ENCODE measurements around the gene AHNAK2. TPM values are rescaled to one million over a fixed set of nuclear protein-coding genes. Genes with fewer than 3 reads are reported as not detected.
"Not testable (repeated sequence)": the region's sequence is repeated elsewhere in the genome, so short reads cannot be mapped to it uniquely, and the experiment has no call there.

The AHNAK2 gene
- total RNA-seq, 1 donor from 2014 or later: 13.7 TPM

GRCh38 chr14:104953097-104953496 is 25.1 kb downstream of the AHNAK2 start:
- TF ChIP-seq CTCF (IDR thresholded peaks at IDR 0.05): no peak
- ATAC-seq: no peak
- DNase-seq: no peak
- no peak overlapping the region for H3K27ac ChIP-seq
- no peaks in the 10 kb centered on the region for H3K9me3 ChIP-seq
- no peaks in the 10 kb centered on the region for H3K36me3 ChIP-seq
- H3K4me3 ChIP-seq: no peak overlapping the region
- no peaks in the 10 kb centered on the region for H3K27me3 ChIP-seq
- intact Hi-C loops (cut with DNase I): no loop called here
- no peaks in the 10 kb centered on the region for H3K4me1 ChIP-seq

- intact Hi-C loops (cut with DNase I); DNase-seq; H3K27me3 ChIP-seq; H3K27ac ChIP-seq; H3K4me3 ChIP-seq; H3K36me3 ChIP-seq; ATAC-seq; H3K9me3 ChIP-seq; H3K4me1 ChIP-seq: not testable (repeated sequence)
Measured at GRCh38 chr14:104951863-104952657, 26.1 kb downstream of the AHNAK2 start.

- H3K9me3 ChIP-seq; DNase-seq; H3K27me3 ChIP-seq; H3K27ac ChIP-seq; intact Hi-C loops (cut with DNase I); H3K4me3 ChIP-seq; ATAC-seq; H3K36me3 ChIP-seq; H3K4me1 ChIP-seq: not testable (repeated sequence)
Measured at GRCh38 chr14:104950701-104951100, 27.5 kb downstream of the AHNAK2 start.

GRCh38 chr14:104950021-104950420 is 28.2 kb downstream of the AHNAK2 start:
- no peak for DNase-seq
- no peak for TF ChIP-seq CTCF (IDR thresholded peaks at IDR 0.05)
- Histone ChIP-seq H3K27me3 (no peaks in the 10 kb centered on the region), H3K4me3 (no peak overlapping the region), H3K36me3 (no peaks in the 10 kb centered on the region), H3K4me1 (no peaks in the 10 kb centered on the region), H3K27ac (no peak overlapping the region), H3K9me3 (no peaks in the 10 kb centered on the region)
- intact Hi-C loops (cut with DNase I): no loop called here
- no peak for ATAC-seq

- H3K4me3 ChIP-seq; DNase-seq; H3K27ac ChIP-seq; H3K27me3 ChIP-seq; ATAC-seq; intact Hi-C loops (cut with DNase I); H3K9me3 ChIP-seq; H3K4me1 ChIP-seq; H3K36me3 ChIP-seq: not testable (repeated sequence)
Measured at GRCh38 chr14:104949406-104949955, 28.7 kb downstream of the AHNAK2 start.

- Histone ChIP-seq H3K36me3 (no peaks in the 10 kb centered on the region), H3K9me3 (no peaks in the 10 kb centered on the region), H3K27me3 (no peaks in the 10 kb centered on the region), H3K4me3 (no peak overlapping the region), H3K4me1 (no peaks in the 10 kb centered on the region), H3K27ac (no peak overlapping the region)
- TF ChIP-seq CTCF (IDR thresholded peaks at IDR 0.05): no peak
- DNase-seq (no peak), ATAC-seq (no peak)
- intact Hi-C loops (cut with DNase I): no loop called here
Measured at GRCh38 chr14:104948736-104949031, 29.5 kb downstream of the AHNAK2 start.

- H3K4me1 ChIP-seq; H3K27ac ChIP-seq; ATAC-seq; H3K27me3 ChIP-seq; DNase-seq; H3K4me3 ChIP-seq; intact Hi-C loops (cut with DNase I); H3K36me3 ChIP-seq; H3K9me3 ChIP-seq: not testable (repeated sequence)
Measured at GRCh38 chr14:104947881-104948735, 30.1 kb downstream of the AHNAK2 start.

- H3K36me3 ChIP-seq; H3K4me3 ChIP-seq; DNase-seq; H3K4me1 ChIP-seq; H3K27me3 ChIP-seq; H3K27ac ChIP-seq; ATAC-seq; H3K9me3 ChIP-seq; intact Hi-C loops (cut with DNase I): not testable (repeated sequence)
Measured at GRCh38 chr14:104947201-104947600, 31.0 kb downstream of the AHNAK2 start.

GRCh38 chr14:104945986-104946965 is 31.9 kb downstream of the AHNAK2 start:
- H3K4me3 ChIP-seq; ATAC-seq; H3K9me3 ChIP-seq; intact Hi-C loops (cut with DNase I); H3K4me1 ChIP-seq; H3K27ac ChIP-seq; H3K27me3 ChIP-seq; H3K36me3 ChIP-seq; DNase-seq: not testable (repeated sequence)

GRCh38 chr14:104945266-104945665 is 32.9 kb downstream of the AHNAK2 start:
- intact Hi-C loops (cut with DNase I); H3K27me3 ChIP-seq; DNase-seq; H3K36me3 ChIP-seq; ATAC-seq; H3K27ac ChIP-seq; H3K4me3 ChIP-seq; H3K9me3 ChIP-seq; H3K4me1 ChIP-seq: not testable (repeated sequence)
